ENCODE data around the gene SAMD13. TPM values are rescaled to one million over a fixed set of nuclear protein-coding genes. Genes with fewer than 3 reads are reported as not detected.

SAMD13 gene
- total and polyA plus RNA-seq, 2 donors (not counting 1 experiment from before 2014, with no cell fraction given), result 0.42 TPM; not detected in 1

GRCh38 chr1:84370831-84371394 lies 69.4 kb downstream of the SAMD13 start:
- no peaks in the 10 kb centered on the region for H4K20me1 ChIP-seq (ENCODE audit: control insufficient read depth, insufficient read depth, low read length, poor library complexity, severe bottlenecking)
- intact Hi-C loops (cut with micrococcal nuclease), result no loop called here
- no peak overlapping the region for H3K4me2 ChIP-seq (replicated peaks; ENCODE audit: low read depth, low read length, poor library complexity, severe bottlenecking)
- 93% methylated on average over 4 of the region's 4 CpGs for WGBS (ENCODE audit: insufficient coverage)
- no peak overlapping the region for H3K4me3 ChIP-seq (ENCODE audit: control extremely low read depth in 1 of 5, extremely low read depth in 1 of 5, insufficient read depth in 1 of 5, low read depth in 2 of 5, low read length in 4 of 5)
- H3K79me2 ChIP-seq (ENCODE audit: control insufficient read depth, insufficient read depth, low read length), result no peaks in the 10 kb centered on the region
- H3K27me3 ChIP-seq (replicated peaks in 1 of 4; ENCODE audit: control extremely low read depth in 1 of 4, control insufficient read depth in 3 of 4, insufficient read depth in 4 of 4, low read length in 3 of 4), result no peaks in the 10 kb centered on the region
- no peak overlapping the region for H3K4me3 Mint-ChIP-seq
- CTCF ChIA-PET, result interaction anchor here (0.9 kb wide), 1 partner anchor 383 kb away, joined by 3 read pairs; no protein-coding TSS in a partner anchor
- H3K4me1 ChIP-seq (ENCODE audit: control insufficient read depth in 2 of 2, insufficient read depth in 2 of 2, low read length in 2 of 2), result no peaks in the 10 kb centered on the region
- no peak overlapping the region for H2AFZ ChIP-seq (ENCODE audit: insufficient read depth, low read depth, low read length, poor library complexity, severe bottlenecking)
- ATAC-seq (ENCODE audit: low read depth), result no peak
- no peaks in the 10 kb centered on the region for H3K4me1 Mint-ChIP-seq
- no peaks in the 10 kb centered on the region for H3K9me3 Mint-ChIP-seq (ENCODE audit: insufficient read depth)
- H3K27me3 Mint-ChIP-seq, result no peaks in the 10 kb centered on the region
- no peak overlapping the region for H3K27ac Mint-ChIP-seq
- TF ChIP-seq, protein P1, sequence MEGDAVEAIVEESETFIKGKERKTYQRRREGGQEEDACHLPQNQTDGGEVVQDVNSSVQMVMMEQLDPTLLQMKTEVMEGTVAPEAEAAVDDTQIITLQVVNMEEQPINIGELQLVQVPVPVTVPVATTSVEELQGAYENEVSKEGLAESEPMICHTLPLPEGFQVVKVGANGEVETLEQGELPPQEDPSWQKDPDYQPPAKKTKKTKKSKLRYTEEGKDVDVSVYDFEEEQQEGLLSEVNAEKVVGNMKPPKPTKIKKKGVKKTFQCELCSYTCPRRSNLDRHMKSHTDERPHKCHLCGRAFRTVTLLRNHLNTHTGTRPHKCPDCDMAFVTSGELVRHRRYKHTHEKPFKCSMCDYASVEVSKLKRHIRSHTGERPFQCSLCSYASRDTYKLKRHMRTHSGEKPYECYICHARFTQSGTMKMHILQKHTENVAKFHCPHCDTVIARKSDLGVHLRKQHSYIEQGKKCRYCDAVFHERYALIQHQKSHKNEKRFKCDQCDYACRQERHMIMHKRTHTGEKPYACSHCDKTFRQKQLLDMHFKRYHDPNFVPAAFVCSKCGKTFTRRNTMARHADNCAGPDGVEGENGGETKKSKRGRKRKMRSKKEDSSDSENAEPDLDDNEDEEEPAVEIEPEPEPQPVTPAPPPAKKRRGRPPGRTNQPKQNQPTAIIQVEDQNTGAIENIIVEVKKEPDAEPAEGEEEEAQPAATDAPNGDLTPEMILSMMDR (IDR thresholded peaks at IDR 0.05), result no peak
- TF ChIP-seq EZH2 (IDR thresholded peaks at IDR 0.05; ENCODE audit: borderline replicate concordance, insufficient read depth, low read depth, low read length, poor library complexity, severe bottlenecking), result no peak
- no peak for DNase-seq
- H3K27ac ChIP-seq (ENCODE audit: low read length in 2 of 2), result no peak overlapping the region
- H3K36me3 ChIP-seq (replicated peaks in 1 of 2; ENCODE audit: control extremely low read depth in 1 of 2, control insufficient read depth in 1 of 2, extremely low read depth in 1 of 2, insufficient read depth in 2 of 2, low read length in 1 of 2), result no peaks in the 10 kb centered on the region
- no peak overlapping the region for H3K9ac ChIP-seq (ENCODE audit: low read length)
- POLR2A ChIA-PET, result no interaction called here
- H3K9me3 ChIP-seq (ENCODE audit: control extremely low read depth in 1 of 3, control insufficient read depth in 2 of 3, insufficient read depth in 1 of 3, low read length in 2 of 3), result no peaks in the 10 kb centered on the region

GRCh38 chr1:84373436-84374141 lies 72.1 kb downstream of the SAMD13 start:
- no peaks in the 10 kb centered on the region for H3K4me1 Mint-ChIP-seq
- DNase-seq, result no peak
- POLR2A ChIA-PET, result no interaction called here
- intact Hi-C loops (cut with micrococcal nuclease), result no loop called here
- H3K27ac Mint-ChIP-seq, result no peak overlapping the region
- no peak overlapping the region for H3K4me3 Mint-ChIP-seq
- Histone ChIP-seq H3K4me1 (ENCODE audit: control insufficient read depth in 2 of 2, insufficient read depth in 2 of 2, low read length in 2 of 2) (no peaks in the 10 kb centered on the region), H4K20me1 (ENCODE audit: control insufficient read depth, insufficient read depth, low read length, poor library complexity, severe bottlenecking) (no peaks in the 10 kb centered on the region), H3K36me3 (replicated peaks in 1 of 2; ENCODE audit: control extremely low read depth in 1 of 2, control insufficient read depth in 1 of 2, extremely low read depth in 1 of 2, insufficient read depth in 2 of 2, low read length in 1 of 2) (no peaks in the 10 kb centered on the region), H3K27ac (ENCODE audit: low read length in 2 of 2) (no peak overlapping the region), H2AFZ (ENCODE audit: insufficient read depth, low read depth, low read length, poor library complexity, severe bottlenecking) (no peak overlapping the region), H3K27me3 (replicated peaks in 1 of 4; ENCODE audit: control extremely low read depth in 1 of 4, control insufficient read depth in 3 of 4, insufficient read depth in 4 of 4, low read length in 3 of 4) (no peaks in the 10 kb centered on the region), H3K79me2 (ENCODE audit: control insufficient read depth, insufficient read depth, low read length) (no peaks in the 10 kb centered on the region), H3K4me2 (replicated peaks; ENCODE audit: low read depth, low read length, poor library complexity, severe bottlenecking) (no peak overlapping the region), H3K9ac (ENCODE audit: low read length) (no peak overlapping the region), H3K4me3 (ENCODE audit: control extremely low read depth in 1 of 5, extremely low read depth in 1 of 5, insufficient read depth in 1 of 5, low read depth in 2 of 5, low read length in 4 of 5) (no peak overlapping the region), H3K9me3 (ENCODE audit: control extremely low read depth in 1 of 3, control insufficient read depth in 2 of 3, insufficient read depth in 1 of 3, low read length in 2 of 3) (no peaks in the 10 kb centered on the region)
- no peak for ATAC-seq (ENCODE audit: low read depth)
- CTCF ChIA-PET, result no interaction called here
- peaks cover 4% of the 10 kb centered on the region for H3K27me3 Mint-ChIP-seq
- WGBS (ENCODE audit: insufficient coverage), result 0% methylated on average over 1 of the region's 2 CpGs
- TF ChIP-seq, protein P1 (IDR thresholded peaks at IDR 0.05), result no peak
- no peak for TF ChIP-seq EZH2 (IDR thresholded peaks at IDR 0.05; ENCODE audit: borderline replicate concordance, insufficient read depth, low read depth, low read length, poor library complexity, severe bottlenecking)
- H3K9me3 Mint-ChIP-seq (ENCODE audit: insufficient read depth), result no peaks in the 10 kb centered on the region

All from B cell (primary cell).